ENCODE data around the gene TSPAN9.

The TSPAN9 gene

GRCh38 chr12:3227076-3227975, 150.1 kb downstream of the TSPAN9 start:
- no peak for TF ChIP-seq REST (IDR thresholded peaks at IDR 0.05; ENCODE audit: insufficient replicate concordance, low read depth)
- no peak for TF ChIP-seq CTCF (IDR thresholded peaks at IDR 0.05; ENCODE audit: insufficient read depth, low read length)
- no peak for TF ChIP-seq POLR2AphosphoS5 (IDR thresholded peaks at IDR 0.05; ENCODE audit: low read depth)
- TF ChIP-seq GABPA (IDR thresholded peaks at IDR 0.05; ENCODE audit: low read depth) = no peak
- no peak for TF ChIP-seq SPI1 (IDR thresholded peaks at IDR 0.05; ENCODE audit: borderline replicate concordance, low read depth)
- Histone ChIP-seq H3K27me3 (ENCODE audit: insufficient read depth, poor library complexity, severe bottlenecking) (peaks cover 5% of the 10 kb centered on the region), H3K27ac (replicated peaks) (no peak overlapping the region), H3K4me3 (replicated peaks; ENCODE audit: insufficient read depth, low read length) (no peak overlapping the region)
- no peak for DNase-seq (ENCODE audit: low read depth in 1 of 2, low spot score in 1 of 2)

GRCh38 chr12:3228552-3228951, 151.4 kb downstream of the TSPAN9 start:
- Histone ChIP-seq H3K27me3 (ENCODE audit: insufficient read depth, poor library complexity, severe bottlenecking) (peaks cover 2% of the 10 kb centered on the region), H3K27ac (replicated peaks) (no peak overlapping the region), H3K4me3 (replicated peaks; ENCODE audit: insufficient read depth, low read length) (no peak overlapping the region)
- no peak for DNase-seq (ENCODE audit: low read depth in 1 of 2, low spot score in 1 of 2)
- TF ChIP-seq CTCF (IDR thresholded peaks at IDR 0.05; ENCODE audit: insufficient read depth, low read length) (no peak), SPI1 (IDR thresholded peaks at IDR 0.05; ENCODE audit: borderline replicate concordance, low read depth) (no peak), POLR2AphosphoS5 (IDR thresholded peaks at IDR 0.05; ENCODE audit: low read depth) (no peak), REST (IDR thresholded peaks at IDR 0.05; ENCODE audit: insufficient replicate concordance, low read depth) (no peak), GABPA (IDR thresholded peaks at IDR 0.05; ENCODE audit: low read depth) (no peak)

GRCh38 chr12:3229577-3229976, 152.4 kb downstream of the TSPAN9 start:
- H3K27ac ChIP-seq (replicated peaks) = no peak overlapping the region
- no peak for DNase-seq (ENCODE audit: low read depth in 1 of 2, low spot score in 1 of 2)
- TF ChIP-seq REST (IDR thresholded peaks at IDR 0.05; ENCODE audit: insufficient replicate concordance, low read depth) = no peak
- no peak for TF ChIP-seq CTCF (IDR thresholded peaks at IDR 0.05; ENCODE audit: insufficient read depth, low read length)
- no peak for TF ChIP-seq SPI1 (IDR thresholded peaks at IDR 0.05; ENCODE audit: borderline replicate concordance, low read depth)
- no peak for TF ChIP-seq GABPA (IDR thresholded peaks at IDR 0.05; ENCODE audit: low read depth)
- no peak for TF ChIP-seq POLR2AphosphoS5 (IDR thresholded peaks at IDR 0.05; ENCODE audit: low read depth)
- peaks cover 5% of the 10 kb centered on the region for H3K27me3 ChIP-seq (ENCODE audit: insufficient read depth, poor library complexity, severe bottlenecking)
- H3K4me3 ChIP-seq (replicated peaks; ENCODE audit: insufficient read depth, low read length) = no peak overlapping the region
